Naive B cell (primary cell): ENCODE measurements around the gene SIGLEC5. TPM values are rescaled to one million over a fixed set of nuclear protein-coding genes. Genes with fewer than 3 reads are reported as not detected.

Source experiments
- ATAC-seq, 2 donors: fragments of 150-1000 bp; cut with Tn5 transposase; 2 replicates each; pipeline ENCODE4 v1.10.0; 2021; ENCODE audit warnings: low read depth in 2 of 2, mild to moderate bottlenecking in 2 of 2, moderate library complexity in 2 of 2
- DNase-seq: peaks from one replicate; pipeline ENCODE4 v3.0.0; 2022
- H3K27ac Mint-ChIP-seq, 6 donors: one replicate each; pipeline ENCODE4 v1.8.0; 2020 to 2022; ENCODE audit warnings: mild to moderate bottlenecking in 6 of 6, mixed read lengths in 6 of 6, moderate library complexity in 5 of 6, inconsistent platforms in 2 of 6
- H3K27me3 Mint-ChIP-seq, 3 donors: one replicate each; pipeline ENCODE4 v1.8.0; 2021 to 2022; ENCODE audit warnings: mixed read lengths in 3 of 3, mild to moderate bottlenecking in 1 of 3
- H3K36me3 Mint-ChIP-seq, 2 donors: one replicate each; pipeline ENCODE4 v1.8.0; 2020 to 2022; ENCODE audit warnings: mixed read lengths in 2 of 2, inconsistent platforms in 1 of 2, mild to moderate bottlenecking in 1 of 2
- H3K4me1 Mint-ChIP-seq, 3 donors: one replicate each; pipeline ENCODE4 v1.8.0; 2020 to 2022; ENCODE audit warnings: mixed read lengths in 3 of 3, inconsistent platforms in 1 of 3, mild to moderate bottlenecking in 1 of 3, moderate library complexity in 1 of 3
- H3K4me3 Mint-ChIP-seq, 8 donors: one replicate each; pipeline ENCODE4 v1.8.0; 2020 to 2022; ENCODE audit warnings: mild to moderate bottlenecking in 8 of 8, mixed read lengths in 8 of 8, moderate library complexity in 8 of 8, inconsistent platforms in 2 of 8
- H3K9me3 Mint-ChIP-seq, 7 donors: one replicate each; pipeline ENCODE4 v1.8.0; 2020 to 2022; ENCODE audit warnings: mixed read lengths in 7 of 7, mild to moderate bottlenecking in 5 of 7, inconsistent platforms in 2 of 7, moderate library complexity in 1 of 7
- polyA plus RNA-seq, 6 donors: library from polyadenylated mRNA; unstranded; fragments of 300-500 nt; fragmentation: Illumina TruSeq; gene quantifications; one replicate each; pipeline ENCODE4 v1.2.3, GENCODE V29; 2021; ENCODE audit warnings: low read depth in 6 of 6

SIGLEC5 gene
- polyA plus RNA-seq, 6 donors from 2014 or later, result 3.7 TPM; not detected in 5

DNA sequence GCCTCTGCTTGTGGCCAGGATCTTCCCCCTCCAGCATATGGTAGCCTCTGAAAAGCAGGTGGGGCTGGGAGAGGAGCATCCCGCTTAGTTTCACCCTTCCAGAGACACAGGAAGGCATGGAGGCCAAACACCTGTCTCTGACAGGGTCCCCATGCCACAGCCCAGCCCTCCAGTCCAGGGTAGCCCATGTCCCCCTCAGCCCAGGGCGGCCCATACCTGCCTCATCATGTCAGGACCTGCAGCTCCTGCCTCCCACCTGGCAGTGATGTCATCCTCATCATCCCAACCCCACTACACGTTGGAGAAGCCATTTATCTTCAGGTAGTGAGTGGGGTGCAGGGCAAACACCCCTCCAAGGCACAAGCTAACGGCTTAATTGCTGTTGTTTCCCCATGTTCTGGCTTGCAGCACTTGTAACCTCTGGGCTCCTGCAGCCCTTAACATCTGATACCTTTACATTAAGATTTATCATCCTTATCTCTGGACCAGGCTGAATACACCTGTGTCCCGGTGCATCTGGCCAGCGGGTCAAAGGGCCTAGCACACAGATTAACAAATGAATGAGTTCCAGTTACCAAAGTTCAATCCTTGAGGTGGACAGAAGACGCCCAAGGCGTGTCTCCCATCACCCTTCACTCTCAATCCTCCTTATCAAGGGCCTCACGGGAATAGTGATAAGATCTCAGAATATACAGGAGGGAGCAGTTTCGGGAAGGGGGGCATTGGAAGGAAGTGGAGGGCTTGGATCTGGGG, 36.9 kb downstream of the SIGLEC5 start:
- Mint-ChIP-seq H3K4me3 (peak overlapping the region; percentile 90 to 99 (median 96)), H3K27ac (peak overlapping the region in 4 of 6 donors; percentile 18 to 92 (median 79)), H3K4me1 (peaks cover 30 to 48% (median 34%) of the 10 kb centered on the region in 3 donors), H3K27me3 (peaks cover 0 to 9% (median 0%) of the 10 kb centered on the region in 3 donors), H3K36me3 (peaks cover 0 to 5% of the 10 kb centered on the region in 2 donors), H3K9me3 (peaks cover 0 to 8% (median 3%) of the 10 kb centered on the region in 7 donors)
- DNase-seq (no peak), ATAC-seq (no peak)

DNA sequence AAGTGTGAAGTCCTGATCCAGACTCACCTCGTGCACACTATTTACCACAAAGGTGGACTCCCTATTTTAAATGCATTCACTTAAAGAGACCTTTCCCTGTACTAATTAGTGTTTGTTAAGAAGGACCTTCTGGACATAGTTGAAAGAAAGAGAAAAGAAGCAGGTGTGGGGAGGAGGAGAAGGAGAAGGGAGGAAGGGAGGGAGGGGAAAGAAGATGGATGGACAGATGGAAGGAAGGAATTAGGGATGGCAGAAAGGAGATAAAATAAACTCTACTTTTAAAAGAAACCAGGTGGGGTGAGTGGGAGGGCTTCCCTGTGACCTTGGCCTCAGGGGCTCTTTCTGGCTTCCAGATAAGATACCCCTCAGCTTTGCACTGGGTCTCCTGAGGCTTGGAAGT, 37.7 kb downstream of the SIGLEC5 start:
- no peak for ATAC-seq
- DNase-seq, result no peak
- Mint-ChIP-seq H3K9me3 (peaks cover 0 to 15% (median 7%) of the 10 kb centered on the region in 7 donors), H3K4me3 (peak overlapping the region in 5 of 8 donors; percentile 3 to 74 (median 45)), H3K27ac (peak overlapping the region in 3 of 6 donors; percentile 20 to 70 (median 24)), H3K4me1 (peaks cover 30 to 48% (median 34%) of the 10 kb centered on the region in 3 donors), H3K27me3 (peaks cover 0 to 8% (median 0%) of the 10 kb centered on the region in 3 donors), H3K36me3 (peaks cover under 1 to 7% of the 10 kb centered on the region in 2 donors)

GRCh38 chr19:51590441-51590840, 39.8 kb downstream of the SIGLEC5 start:
- H3K36me3 Mint-ChIP-seq, result peaks cover 21 to 26% of the 10 kb centered on the region in 2 donors
- H3K4me1 Mint-ChIP-seq, result peaks cover 25 to 34% (median 28%) of the 10 kb centered on the region in 3 donors
- ATAC-seq, result no peak

DNA sequence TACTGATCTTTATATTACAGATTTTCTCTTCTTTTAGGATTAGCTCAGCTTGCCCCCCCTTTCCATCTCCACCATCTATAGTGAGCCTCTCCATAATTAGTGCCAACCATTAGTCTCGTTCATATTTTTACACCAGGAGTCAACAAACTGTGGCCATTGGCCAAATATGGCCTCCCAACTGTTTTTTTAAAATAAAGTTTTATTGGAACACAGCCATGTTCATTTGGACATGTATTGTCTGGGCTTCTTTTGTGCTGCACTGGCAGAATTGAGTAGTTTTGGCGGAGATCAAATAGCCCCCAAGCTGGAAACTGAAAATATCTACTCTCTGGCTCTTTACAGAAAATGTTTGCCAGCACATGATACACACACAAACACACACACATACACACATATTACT, 40.7 kb downstream of the SIGLEC5 start:
- peaks cover 16 to 25% (median 20%) of the 10 kb centered on the region in 3 donors for H3K4me1 Mint-ChIP-seq
- ATAC-seq, result no peak
- peaks cover 5 to 41% (median 22%) of the 10 kb centered on the region in 7 donors for H3K9me3 Mint-ChIP-seq
- peaks cover 30 to 34% of the 10 kb centered on the region in 2 donors for H3K36me3 Mint-ChIP-seq
- no peaks in the 10 kb centered on the region for H3K27me3 Mint-ChIP-seq
- no peak for DNase-seq
- H3K4me3 Mint-ChIP-seq, result no peak overlapping the region
- no peak overlapping the region for H3K27ac Mint-ChIP-seq

More at GRCh38 chr19:51590441-51590840, 39.8 kb downstream of the SIGLEC5 start:
- no peak overlapping the region for H3K27ac Mint-ChIP-seq
- H3K27me3 Mint-ChIP-seq, result no peaks in the 10 kb centered on the region
- no peak overlapping the region for H3K4me3 Mint-ChIP-seq
- DNase-seq, result no peak
- H3K9me3 Mint-ChIP-seq, result peaks cover 6 to 35% (median 22%) of the 10 kb centered on the region in 7 donors

DNA sequence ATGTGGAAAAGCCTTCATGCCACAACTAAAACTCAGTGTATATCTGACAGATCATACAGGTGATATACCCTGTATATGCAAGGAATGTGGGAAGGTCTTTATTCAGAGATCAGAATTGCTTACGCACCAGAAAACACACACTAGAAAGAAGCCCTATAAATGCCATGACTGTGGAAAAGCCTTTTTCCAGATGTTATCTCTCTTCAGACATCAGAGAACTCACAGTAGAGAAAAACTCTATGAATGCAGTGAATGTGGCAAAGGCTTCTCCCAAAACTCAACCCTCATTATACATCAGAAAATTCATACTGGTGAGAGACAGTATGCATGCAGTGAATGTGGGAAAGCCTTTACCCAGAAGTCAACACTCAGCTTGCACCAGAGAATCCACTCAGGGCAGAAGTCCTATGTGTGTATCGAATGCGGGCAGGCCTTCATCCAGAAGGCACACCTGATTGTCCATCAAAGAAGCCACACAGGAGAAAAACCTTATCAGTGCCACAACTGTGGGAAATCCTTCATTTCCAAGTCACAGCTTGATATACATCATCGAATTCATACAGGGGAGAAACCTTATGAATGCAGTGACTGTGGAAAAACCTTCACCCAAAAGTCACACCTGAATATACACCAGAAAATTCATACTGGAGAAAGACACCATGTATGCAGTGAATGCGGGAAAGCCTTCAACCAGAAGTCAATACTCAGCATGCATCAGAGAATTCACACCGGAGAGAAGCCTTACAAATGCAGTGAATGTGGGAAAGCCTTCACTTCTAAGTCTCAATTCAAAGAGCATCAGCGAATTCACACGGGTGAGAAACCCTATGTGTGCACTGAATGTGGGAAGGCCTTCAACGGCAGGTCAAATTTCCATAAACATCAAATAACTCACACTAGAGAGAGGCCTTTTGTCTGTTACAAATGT, 42.7 kb downstream of the SIGLEC5 start:
- peaks cover 42 to 48% of the 10 kb centered on the region in 2 donors for H3K36me3 Mint-ChIP-seq
- no peak for ATAC-seq
- no peaks in the 10 kb centered on the region for H3K27me3 Mint-ChIP-seq
- no peak overlapping the region for H3K27ac Mint-ChIP-seq
- H3K4me3 Mint-ChIP-seq, result no peak overlapping the region
- peaks cover 2 to 8% (median 4%) of the 10 kb centered on the region in 3 donors for H3K4me1 Mint-ChIP-seq
- DNase-seq, result no peak
- peaks cover 7 to 41% (median 22%) of the 10 kb centered on the region in 7 donors for H3K9me3 Mint-ChIP-seq

DNA sequence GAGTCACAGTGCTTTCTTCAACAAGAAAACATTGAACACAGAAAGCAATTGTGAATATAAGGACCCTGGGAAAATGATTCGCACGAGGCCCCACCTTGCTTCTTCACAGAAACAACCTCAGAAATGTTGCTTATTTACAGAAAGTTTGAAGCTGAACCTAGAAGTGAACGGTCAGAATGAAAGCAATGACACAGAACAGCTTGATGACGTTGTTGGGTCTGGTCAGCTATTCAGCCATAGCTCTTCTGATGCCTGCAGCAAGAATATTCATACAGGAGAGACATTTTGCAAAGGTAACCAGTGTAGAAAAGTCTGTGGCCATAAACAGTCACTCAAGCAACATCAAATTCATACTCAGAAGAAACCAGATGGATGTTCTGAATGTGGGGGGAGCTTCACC, 43.4 kb downstream of the SIGLEC5 start:
- H3K4me3 Mint-ChIP-seq, result no peak overlapping the region
- no peak for DNase-seq
- H3K27me3 Mint-ChIP-seq, result no peaks in the 10 kb centered on the region
- ATAC-seq, result no peak
- H3K36me3 Mint-ChIP-seq, result peaks cover 46 to 48% of the 10 kb centered on the region in 2 donors
- H3K4me1 Mint-ChIP-seq, result peaks cover 0 to 5% (median 0%) of the 10 kb centered on the region in 3 donors
- peaks cover 7 to 41% (median 22%) of the 10 kb centered on the region in 7 donors for H3K9me3 Mint-ChIP-seq
- H3K27ac Mint-ChIP-seq, result no peak overlapping the region

- Mint-ChIP-seq H3K4me3 (no peak overlapping the region), H3K4me1 (peaks cover 0 to 4% (median 0%) of the 10 kb centered on the region in 3 donors), H3K9me3 (peaks cover 7 to 41% (median 22%) of the 10 kb centered on the region in 7 donors), H3K27me3 (no peaks in the 10 kb centered on the region), H3K27ac (no peak overlapping the region), H3K36me3 (peaks cover 52 to 54% of the 10 kb centered on the region in 2 donors)
- ATAC-seq (no peak), DNase-seq (no peak)
Observed at GRCh38 chr19:51586103-51586728, 44.0 kb downstream of the SIGLEC5 start.

- Mint-ChIP-seq H3K27ac (peak overlapping the region in 3 of 6 donors; percentile 22 to 82 (median 37)), H3K9me3 (no peaks in the 10 kb centered on the region), H3K27me3 (no peaks in the 10 kb centered on the region), H3K4me3 (no peak overlapping the region), H3K4me1 (peaks cover 14 to 36% (median 29%) of the 10 kb centered on the region in 3 donors), H3K36me3 (peaks cover 23 to 27% of the 10 kb centered on the region in 2 donors)
- no peak for ATAC-seq
- no peak for DNase-seq
Observed at GRCh38 chr19:51576850-51577249, 53.4 kb downstream of the SIGLEC5 start.

GRCh38 chr19:51573331-51573730, 56.9 kb downstream of the SIGLEC5 start:
- peak overlapping the region in 4 of 8 donors; percentile 22 to 70 (median 37) for H3K4me3 Mint-ChIP-seq
- peak overlapping the region in 3 of 6 donors; percentile 42 to 88 (median 65) for H3K27ac Mint-ChIP-seq
- no peaks in the 10 kb centered on the region for H3K27me3 Mint-ChIP-seq
- H3K36me3 Mint-ChIP-seq, result peaks cover 5 to 7% of the 10 kb centered on the region in 2 donors
- ATAC-seq (no peak), DNase-seq (no peak)
- no peaks in the 10 kb centered on the region for H3K9me3 Mint-ChIP-seq
- peaks cover 21 to 43% (median 42%) of the 10 kb centered on the region in 3 donors for H3K4me1 Mint-ChIP-seq

DNA sequence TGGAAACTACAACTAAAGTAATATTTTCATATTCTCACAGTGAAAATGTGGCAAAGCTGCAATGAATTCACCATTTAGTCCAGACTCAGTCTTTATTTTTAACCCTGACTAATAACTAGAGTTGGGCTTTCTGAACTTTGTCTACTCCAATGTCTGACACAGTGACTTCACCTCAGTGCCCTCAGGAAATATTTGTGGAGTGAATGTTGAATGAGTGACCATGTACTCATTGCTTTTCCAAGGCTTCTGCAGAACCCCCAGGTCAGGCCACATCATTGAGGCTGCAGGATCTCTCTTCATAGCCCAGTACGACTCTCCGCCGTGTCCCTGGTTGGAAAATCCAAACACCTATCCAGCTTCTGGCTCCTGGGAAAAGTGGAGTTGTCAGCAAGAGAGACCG, 57.3 kb downstream of the SIGLEC5 start:
- H3K9me3 Mint-ChIP-seq, result no peaks in the 10 kb centered on the region
- peaks cover 21 to 43% (median 42%) of the 10 kb centered on the region in 3 donors for H3K4me1 Mint-ChIP-seq
- DNase-seq (no peak), ATAC-seq (no peak)
- peak overlapping the region in 2 of 8 donors; percentile 33 to 70 for H3K4me3 Mint-ChIP-seq
- no peaks in the 10 kb centered on the region for H3K27me3 Mint-ChIP-seq
- H3K27ac Mint-ChIP-seq, result peak overlapping the region in 1 of 6 donors; percentile 65
- H3K36me3 Mint-ChIP-seq, result peaks cover 5 to 7% of the 10 kb centered on the region in 2 donors

DNA sequence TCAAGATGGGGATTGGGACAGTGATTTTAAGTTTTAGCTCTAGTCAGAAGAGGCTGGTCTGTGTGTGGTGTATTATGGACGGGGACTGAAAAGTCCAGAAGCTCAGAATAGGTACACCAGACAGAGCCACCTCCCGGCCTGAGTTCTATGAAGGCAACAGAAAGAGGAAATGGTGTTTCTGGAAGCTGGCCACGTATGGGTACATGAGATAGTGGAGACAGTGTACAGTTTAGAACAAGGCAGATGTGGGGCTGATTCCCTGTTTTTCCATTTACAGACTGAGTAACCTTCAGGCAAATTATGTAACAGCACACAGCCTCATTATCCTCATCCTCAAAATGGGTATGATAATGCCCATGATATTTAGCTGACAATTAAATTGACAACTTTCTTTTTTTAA, 57.8 kb downstream of the SIGLEC5 start:
- ATAC-seq, result peak; percentile 70 to 73
- peak overlapping the region in 3 of 6 donors; percentile 15 to 90 (median 71) for H3K27ac Mint-ChIP-seq

DNA sequence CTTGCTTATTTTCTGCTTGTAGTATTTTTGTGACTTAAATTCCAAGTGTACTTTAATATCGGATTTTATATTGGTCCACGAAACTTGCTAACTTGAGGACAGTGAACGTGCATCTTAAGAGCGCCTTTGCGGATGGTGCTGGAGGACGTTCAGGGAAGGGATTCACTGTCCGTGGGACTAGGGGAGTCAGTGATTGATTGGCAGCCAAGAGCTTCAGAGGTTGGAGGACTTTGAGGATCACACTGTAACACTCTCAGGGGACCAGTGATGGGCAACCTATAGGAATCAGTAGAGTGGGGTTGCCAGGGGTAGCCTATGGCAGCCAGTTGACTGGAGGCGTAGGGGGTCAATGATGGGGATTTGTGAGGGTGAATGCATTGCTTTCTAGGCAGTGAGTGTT, 58.6 kb downstream of the SIGLEC5 start:
- DNase-seq (no peak), ATAC-seq (no peak)
- no peaks in the 10 kb centered on the region for H3K9me3 Mint-ChIP-seq

More for the DNA sequence above, 57.8 kb downstream of the SIGLEC5 start:
- Mint-ChIP-seq H3K36me3 (peaks cover 5 to 7% of the 10 kb centered on the region in 2 donors), H3K4me1 (peaks cover 21 to 43% (median 42%) of the 10 kb centered on the region in 3 donors), H3K9me3 (no peaks in the 10 kb centered on the region), H3K27me3 (no peaks in the 10 kb centered on the region), H3K4me3 (peak overlapping the region; percentile 61 to 100 (median 98))
- no peak for DNase-seq

More for the DNA sequence above, 58.6 kb downstream of the SIGLEC5 start:
- H3K4me3 Mint-ChIP-seq, result peak overlapping the region; percentile 96 to 100 (median 98)
- peaks cover 21 to 40% (median 37%) of the 10 kb centered on the region in 3 donors for H3K4me1 Mint-ChIP-seq
- H3K27ac Mint-ChIP-seq, result peak overlapping the region in 5 of 6 donors; percentile 56 to 96 (median 82)
- no peaks in the 10 kb centered on the region for H3K27me3 Mint-ChIP-seq
- peaks cover 5 to 7% of the 10 kb centered on the region in 2 donors for H3K36me3 Mint-ChIP-seq
